ENCODE measurements around the gene WASL.
"Not testable (repeated sequence)": the region's sequence is repeated elsewhere in the genome, so short reads cannot be mapped to it uniquely, and the experiment has no call there.

Gene WASL

GRCh38 chr7:123748734-123749536 is at the start of gene WASL:
TSS of gene WASL (minus strand) at chr7:123749003. CDS start at chr7:123748734, 269 bp downstream.
- FAIRE-seq, result no peak

GRCh38 chr7:123797673-123798531 is 49.1 kb upstream of the WASL start:
- peak; percentile 89 for FAIRE-seq

GRCh38 chr7:123796568-123796967 is 47.8 kb upstream of the WASL start:
- FAIRE-seq, result no peak

- no peak for FAIRE-seq
These were observed 47.1 kb upstream of the WASL start for GRCh38 chr7:123795917-123796316.

GRCh38 chr7:123795116-123795515 is 46.3 kb upstream of the WASL start:
- FAIRE-seq, result not testable (repeated sequence)

GRCh38 chr7:123792547-123792946 is 43.7 kb upstream of the WASL start:
- no peak for FAIRE-seq

- FAIRE-seq, result no peak
These were observed 42.2 kb upstream of the WASL start for GRCh38 chr7:123791001-123791400.

GRCh38 chr7:123789817-123790216 is 41.0 kb upstream of the WASL start:
- FAIRE-seq, result no peak

GRCh38 chr7:123789206-123789784 is 40.5 kb upstream of the WASL start:
- no peak for FAIRE-seq

- no peak for FAIRE-seq
These were observed 39.8 kb upstream of the WASL start for GRCh38 chr7:123788584-123788983.

- FAIRE-seq, result no peak
These were observed 38.6 kb upstream of the WASL start for GRCh38 chr7:123787220-123788007.

- FAIRE-seq, result no peak
These were observed 35.5 kb upstream of the WASL start for GRCh38 chr7:123784263-123784662.

- FAIRE-seq, result no peak
These were observed 35.0 kb upstream of the WASL start for GRCh38 chr7:123783820-123784219.

GRCh38 chr7:123782071-123782798 is 33.4 kb upstream of the WASL start:
- FAIRE-seq, result no peak

GRCh38 chr7:123780472-123780871 is 31.7 kb upstream of the WASL start:
- not testable (repeated sequence) for FAIRE-seq

- no peak for FAIRE-seq
These were observed 25.7 kb upstream of the WASL start for GRCh38 chr7:123774496-123774895.

- no peak for FAIRE-seq
These were observed 24.7 kb upstream of the WASL start for GRCh38 chr7:123773481-123773880.

GRCh38 chr7:123772652-123773051 is 23.8 kb upstream of the WASL start:
- FAIRE-seq, result no peak

GRCh38 chr7:123771846-123772245 is 23.0 kb upstream of the WASL start:
- FAIRE-seq, result no peak

GRCh38 chr7:123771256-123771655 is 22.5 kb upstream of the WASL start:
- FAIRE-seq, result no peak

- no peak for FAIRE-seq
These were observed 21.6 kb upstream of the WASL start for GRCh38 chr7:123770378-123770777.

- FAIRE-seq, result no peak
These were observed 20.6 kb upstream of the WASL start for GRCh38 chr7:123769371-123769770.
